ENCODE results near the gene DMRT2.

The DMRT2 gene

DNA sequence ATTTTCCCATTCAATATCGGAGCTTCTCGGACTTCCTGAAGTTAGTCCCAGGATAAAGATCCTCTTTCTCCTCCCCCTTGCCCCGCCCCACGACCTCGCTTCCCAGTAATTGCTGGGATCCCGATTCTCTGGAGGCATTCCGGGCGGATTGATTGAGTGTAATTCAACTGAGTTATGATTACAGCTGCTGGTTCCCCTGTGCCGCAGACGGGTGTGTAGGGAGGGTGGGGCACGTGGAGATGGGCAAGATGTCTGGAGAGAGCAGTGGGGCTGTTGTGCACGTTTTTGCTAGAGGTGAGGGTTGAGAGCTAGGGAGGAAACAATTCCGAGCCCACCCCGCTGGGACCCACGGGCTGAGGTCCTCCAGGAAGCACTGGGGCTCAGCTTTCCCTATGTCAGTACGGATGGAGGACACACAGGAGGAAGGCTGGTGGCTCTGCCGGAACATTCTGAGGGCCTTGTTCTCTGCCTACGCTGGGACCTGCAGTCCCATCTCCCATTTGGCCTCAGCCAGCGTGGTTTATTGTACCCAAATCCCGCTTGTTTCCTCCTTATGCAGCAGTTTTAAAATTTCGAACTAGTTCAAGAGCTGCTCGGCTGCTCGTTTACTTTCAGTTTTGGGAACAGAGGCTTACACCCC, 2.4 kb upstream of the DMRT2 start:
- no peak for DNase-seq

DNA sequence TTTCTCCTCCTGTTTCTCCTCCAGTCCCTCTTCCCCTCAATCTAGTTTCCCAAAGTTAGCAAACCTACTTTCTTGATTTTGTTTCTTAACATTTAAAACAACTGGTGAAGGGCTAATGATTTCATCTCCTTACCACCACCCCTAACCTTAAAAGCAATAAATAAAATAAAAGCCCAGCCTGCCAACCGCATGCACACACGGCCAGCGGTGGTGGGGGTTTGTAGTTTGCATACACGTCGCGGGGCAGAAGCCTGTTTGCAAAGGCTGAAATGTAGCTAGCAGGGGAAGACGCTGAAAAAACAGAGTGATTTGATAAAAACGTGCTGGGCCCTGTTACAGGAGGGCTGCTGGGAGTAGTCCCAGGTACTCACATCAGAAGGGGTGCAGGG, 1.9 kb upstream of the DMRT2 start:
- no peak for DNase-seq

DNA sequence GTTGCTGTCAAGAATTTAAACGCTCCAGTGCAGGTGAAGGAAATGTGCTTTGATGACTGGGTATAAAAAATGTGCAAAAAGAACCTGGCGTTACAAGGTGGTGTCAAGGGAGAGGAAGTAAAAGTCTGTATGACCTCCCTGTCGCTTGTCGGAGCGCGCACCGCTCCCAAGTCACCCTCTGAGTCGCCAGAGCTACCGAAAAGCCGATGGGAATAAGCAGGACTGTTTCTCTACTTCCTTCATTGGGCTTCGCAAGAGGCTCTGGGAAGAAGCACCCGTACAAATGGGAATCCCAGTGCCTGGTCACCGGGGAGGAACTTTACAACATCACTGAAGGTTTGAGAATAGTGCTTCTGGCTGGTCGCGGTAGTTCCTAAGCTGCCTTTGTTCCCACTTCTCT, 1.3 kb upstream of the DMRT2 start:
- DNase-seq = no peak

DNA sequence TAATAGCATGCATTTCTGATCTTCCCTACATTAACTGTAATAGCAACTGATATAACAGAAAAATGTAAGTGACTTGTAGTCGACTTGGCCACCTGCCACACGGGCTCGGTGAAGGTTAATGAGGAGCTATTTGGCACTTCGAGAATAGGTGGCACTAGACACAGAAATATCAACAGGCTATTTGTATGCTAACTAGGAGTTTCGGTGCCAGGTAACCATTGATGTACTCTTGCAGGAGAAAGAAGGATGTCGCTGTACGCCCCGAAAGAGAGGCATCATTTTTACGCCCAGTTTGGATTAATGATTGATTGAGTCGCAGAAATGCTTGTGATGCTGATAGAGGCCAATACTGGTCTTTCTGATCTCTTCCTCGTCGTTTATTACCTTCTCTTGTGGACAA, 516 bp upstream of the DMRT2 start:
- DNase-seq = no peak

DNA sequence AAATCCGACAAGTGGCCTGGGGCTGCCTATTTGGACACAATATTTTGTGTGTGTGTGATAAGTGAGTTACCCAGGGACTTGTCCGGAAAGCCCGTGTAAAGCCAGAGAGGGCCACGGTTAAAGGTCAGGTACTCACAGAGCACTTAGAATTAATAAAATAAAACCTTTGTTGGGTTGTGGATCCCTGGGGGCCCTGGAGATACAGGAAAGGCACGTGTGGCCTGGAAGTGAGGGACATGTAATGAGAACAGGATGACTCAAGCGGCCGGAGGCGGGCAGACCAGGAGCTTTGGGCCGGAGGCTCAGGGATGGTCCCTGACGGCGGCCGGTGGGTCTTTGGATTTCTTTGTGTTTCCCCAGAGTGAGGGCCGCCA, 1.0 kb downstream of the DMRT2 start:
- DNase-seq = no peak

DNA sequence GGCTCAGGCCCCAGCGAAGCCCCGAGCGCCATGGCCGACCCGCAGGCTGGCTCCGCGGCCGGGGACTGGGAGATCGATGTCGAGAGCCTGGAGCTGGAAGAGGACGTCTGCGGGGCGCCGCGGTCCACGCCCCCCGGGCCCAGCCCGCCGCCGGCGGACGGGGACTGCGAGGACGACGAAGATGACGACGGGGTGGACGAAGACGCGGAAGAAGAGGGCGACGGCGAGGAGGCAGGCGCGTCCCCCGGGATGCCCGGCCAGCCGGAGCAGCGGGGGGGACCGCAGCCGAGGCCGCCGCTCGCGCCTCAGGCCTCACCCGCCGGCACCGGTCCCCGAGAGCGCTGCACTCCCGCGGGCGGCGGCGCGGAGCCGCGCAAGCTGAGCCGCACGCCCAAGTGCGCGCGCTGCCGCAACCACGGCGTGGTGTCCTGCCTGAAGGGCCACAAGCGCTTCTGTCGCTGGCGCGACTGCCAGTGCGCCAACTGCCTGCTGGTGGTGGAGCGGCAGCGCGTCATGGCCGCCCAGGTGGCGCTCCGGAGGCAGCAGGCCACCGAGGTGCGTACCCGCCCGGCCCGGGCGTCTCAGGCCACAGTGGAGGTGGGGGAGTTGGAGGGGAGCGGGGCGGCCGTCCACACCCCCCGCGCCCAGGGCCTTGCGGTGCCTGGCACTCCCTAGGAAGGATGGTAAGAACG, 1.6 kb downstream of the DMRT2 start:
- no peak for DNase-seq

DNA sequence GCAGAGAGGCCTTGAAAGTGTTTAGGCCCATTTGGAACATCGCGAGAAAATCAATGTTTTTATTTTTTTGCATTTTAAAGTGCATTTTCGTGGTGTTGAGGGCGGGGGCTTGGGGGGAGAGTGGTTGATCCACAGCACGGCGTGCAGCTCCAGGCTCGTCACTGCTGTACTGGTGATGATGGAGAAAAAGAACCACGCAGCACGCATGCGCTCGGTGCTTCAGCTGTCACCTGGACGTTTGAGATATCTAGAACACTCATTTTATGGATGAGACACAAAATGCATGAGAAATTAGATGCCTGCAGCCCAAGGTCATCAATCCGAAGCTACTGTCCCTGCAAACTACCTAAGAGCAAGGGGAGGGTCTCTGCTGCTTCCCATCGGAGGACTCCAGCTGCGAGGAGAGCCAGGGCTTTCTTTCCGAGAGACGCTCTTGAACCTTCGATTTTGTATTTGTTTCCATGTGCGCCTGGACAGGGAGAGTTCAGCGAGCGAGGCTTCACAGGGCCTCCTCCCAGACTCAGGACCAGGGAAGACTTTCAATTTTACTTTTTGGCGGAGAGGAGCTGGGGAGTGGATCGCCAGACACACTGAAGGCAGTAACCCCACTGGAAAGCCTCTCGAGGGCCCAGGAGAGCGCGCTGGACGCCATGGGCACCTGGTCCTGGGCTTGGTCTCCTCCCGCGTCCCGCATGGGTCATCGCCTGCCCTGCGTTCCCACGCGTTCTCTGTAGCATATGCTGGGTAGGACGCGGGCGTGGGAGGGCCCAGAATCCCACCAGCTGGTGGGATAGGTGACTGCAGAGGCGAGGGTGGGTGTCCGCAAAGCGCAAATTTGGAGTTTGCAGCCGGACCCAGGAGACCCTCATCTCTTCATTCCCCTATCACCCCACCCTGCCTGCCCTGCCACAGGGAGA, 2.5 kb downstream of the DMRT2 start:
- no peak for DNase-seq

DNA sequence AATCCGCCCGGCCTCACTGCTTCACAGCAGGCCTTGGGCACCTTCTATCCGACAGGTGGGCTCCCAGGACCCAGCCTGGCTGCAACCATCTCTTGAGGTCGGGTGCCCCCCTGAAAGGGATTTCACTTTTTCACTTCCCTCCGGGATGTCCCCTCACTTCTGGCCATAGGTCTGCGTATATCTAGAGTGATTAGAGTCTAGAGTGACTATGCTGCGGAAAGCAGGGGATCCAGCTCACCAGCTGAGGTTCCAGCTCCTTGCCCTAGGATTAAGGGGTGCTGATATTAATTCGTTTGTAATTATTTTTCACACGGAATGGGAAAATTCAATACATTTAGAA, 3.1 kb downstream of the DMRT2 start:
- no peak for DNase-seq

DNA sequence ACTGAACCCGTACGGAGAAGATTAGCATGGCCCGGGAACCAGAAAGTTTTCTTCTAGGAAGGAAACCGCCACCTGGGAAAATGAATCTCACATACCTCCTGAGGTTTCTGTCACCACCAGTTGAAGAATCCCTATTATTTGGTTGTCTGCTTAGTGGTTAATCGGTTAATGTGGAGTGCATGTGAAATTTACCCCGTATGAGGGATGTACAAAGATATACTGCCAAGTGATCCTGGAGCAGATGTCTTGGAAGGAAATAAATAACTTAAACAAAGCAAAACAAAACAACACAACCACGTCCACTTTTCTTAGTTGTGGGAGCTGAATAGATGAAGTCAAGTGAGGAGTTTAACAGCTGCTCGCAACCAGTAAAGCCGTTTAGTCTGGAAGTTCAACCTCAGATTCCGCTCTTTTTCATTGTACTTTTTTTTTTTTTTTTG, 3.8 kb downstream of the DMRT2 start:
- DNase-seq = no peak

DNA sequence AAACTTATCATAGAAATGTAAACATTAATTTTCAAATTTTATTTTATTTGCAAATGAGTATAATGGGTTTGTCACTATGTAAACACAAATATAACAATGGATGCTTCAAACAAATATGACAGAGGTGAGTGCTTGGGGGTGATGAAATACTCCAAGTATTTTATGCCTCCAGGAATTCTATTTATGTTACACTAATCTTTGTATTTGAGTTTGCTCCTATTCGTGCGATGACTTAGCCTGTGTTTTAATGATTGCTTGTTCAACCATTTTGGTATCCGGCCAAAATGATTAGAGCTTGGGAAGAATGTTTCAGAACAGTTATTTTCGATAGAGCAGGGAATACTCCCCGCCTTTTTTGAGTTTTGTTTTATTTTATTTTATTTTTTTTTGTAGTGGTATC, 5.0 kb downstream of the DMRT2 start:
- DNase-seq = no peak

DNA sequence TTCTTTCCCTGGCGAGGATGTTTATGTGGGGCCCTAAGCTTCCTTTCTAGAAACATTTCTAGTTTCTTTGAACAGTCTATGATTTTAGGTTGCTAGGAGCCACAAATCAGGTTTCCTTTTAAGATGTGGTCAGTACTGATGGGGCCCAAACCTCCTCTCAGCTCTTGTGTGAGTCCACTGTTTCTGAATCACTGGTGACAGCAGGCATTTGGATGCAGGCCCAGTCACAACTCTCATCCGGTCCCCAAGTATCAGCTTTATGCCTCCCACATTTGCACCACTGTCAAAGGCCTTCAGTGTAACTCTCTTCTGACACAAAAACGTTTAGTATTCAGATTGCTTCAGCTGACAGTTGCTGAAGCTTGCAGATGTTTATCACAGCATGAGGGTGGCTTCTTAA, 7.8 kb downstream of the DMRT2 start:
- DNase-seq = no peak

DNA sequence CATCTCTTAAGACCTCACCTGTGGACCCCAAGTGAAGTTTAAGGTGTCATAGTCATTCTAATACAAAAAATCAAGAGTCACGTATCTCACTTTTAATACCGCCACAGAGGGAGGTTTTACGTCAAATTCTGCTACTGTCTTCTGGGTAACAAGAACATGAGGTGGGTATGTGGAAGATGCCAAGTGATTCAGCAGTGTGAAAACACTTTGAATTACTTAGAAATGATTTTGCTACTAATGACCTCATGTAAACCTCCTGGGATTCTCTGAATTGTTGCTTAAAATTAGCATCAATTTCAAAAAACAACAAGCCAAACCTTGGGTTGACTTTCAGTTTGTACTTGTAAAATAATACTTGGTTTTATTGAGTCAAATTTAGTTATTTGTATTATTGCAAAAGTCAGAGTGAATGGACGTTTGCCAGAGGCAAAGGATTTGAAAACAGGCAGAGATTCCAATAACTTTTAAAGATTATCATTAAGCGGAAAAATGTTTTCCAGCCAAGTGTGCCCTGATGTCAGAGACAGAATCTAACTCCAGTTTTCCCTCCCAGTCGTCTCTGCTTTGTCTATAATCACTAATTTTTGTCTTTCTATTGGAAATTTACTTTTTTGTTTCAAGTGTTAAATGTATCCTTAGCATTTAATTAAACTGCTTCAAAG, 8.8 kb downstream of the DMRT2 start:
- no peak for DNase-seq

DNA sequence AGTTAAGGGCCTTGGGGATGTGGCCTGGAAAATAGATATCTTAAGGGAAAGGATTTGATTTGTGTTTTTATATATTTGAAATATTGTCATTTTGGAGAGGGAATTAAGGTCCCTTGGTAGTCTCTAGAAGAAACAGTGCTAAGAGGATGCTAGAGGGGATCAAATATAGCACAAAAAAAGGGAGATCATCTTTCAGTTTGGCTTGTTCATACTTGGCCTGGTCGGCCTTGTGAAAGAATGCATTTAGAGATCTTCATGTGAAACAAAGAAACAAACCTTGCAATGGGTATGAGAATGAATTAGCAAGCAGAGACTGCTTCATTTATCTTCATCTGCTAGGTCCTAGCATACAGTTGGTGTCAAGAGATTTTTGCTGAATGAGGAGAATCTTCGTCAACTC, 15.0 kb downstream of the DMRT2 start:
- no peak for DNase-seq

DNA sequence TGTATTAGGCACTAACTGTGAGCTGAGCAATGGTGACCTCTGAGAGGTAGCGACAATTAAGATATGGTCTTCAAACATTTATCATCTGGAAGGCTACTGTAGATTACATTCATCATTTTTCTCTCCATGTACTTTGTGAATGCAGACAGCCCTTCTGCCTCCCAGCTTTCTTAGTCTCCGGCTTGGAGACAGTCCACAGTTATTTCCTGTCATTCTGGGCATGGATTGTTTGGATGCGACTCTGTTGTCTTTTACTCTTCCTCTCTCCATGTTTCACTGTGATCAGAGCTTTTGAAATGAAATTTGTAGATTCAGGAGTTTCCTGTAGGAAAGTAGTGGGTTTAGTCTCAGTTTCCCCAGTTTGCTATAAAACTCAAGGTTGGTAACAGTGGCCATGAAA, 20.5 kb downstream of the DMRT2 start:
- no peak for DNase-seq

DNA sequence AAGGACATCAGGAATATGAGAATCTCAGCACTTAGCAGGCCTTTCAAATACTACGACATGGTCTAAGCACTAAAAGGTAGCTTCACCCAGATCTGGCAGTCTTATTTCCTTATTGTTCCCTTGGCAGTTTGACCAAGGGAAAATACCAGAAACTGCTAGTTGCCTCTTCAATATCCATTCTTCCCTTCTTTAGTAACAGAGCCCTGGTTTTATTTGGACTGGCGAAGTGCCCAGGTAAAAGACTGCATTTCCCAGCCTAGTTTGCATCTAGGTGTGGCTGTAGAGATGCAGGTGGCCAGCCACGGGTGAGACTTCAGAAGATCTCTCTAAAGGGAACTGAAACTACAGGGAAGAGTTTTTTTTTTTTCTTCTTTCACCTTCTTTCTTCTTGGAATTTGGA, 21.6 kb downstream of the DMRT2 start:
- no peak for DNase-seq

DNA sequence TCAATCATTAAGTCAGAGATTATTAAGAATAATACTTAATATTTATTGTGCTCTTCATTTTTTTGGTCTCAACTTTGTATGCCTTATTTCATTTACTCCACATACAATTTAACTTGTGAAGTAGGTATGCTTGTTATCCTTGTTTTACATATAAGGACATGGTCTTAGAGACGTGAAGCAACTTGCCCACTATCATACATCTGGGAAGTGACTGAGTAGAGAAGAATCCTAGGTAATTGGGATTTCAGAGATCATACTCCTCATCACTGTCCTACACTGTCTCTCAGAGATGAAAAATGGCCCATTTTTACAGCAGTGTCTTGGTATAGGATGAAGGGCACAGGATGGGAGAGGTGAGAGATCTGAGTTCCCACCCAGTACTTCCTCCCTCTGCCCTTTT, 23.3 kb downstream of the DMRT2 start:
- DNase-seq = no peak

DNA sequence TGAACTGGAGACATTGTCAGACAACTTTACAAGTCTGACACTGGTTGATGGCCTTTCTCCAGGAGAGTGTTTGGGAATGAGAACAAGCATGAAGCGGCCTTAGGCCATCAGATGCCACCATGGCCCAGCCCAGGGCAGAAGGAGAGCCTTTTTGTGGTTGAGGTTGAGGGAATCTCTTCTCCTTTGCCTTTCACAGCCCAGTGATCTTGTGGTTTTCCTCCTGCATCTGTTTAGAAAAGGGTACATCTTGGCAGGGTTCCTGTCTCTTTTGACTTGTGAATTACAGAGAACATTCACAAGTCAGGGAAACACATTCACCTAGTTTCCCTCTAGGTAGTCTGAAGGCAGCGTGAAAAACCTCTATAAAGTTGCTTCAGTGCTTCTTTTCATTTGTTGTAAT, 27.5 kb downstream of the DMRT2 start:
- no peak for DNase-seq

DNA sequence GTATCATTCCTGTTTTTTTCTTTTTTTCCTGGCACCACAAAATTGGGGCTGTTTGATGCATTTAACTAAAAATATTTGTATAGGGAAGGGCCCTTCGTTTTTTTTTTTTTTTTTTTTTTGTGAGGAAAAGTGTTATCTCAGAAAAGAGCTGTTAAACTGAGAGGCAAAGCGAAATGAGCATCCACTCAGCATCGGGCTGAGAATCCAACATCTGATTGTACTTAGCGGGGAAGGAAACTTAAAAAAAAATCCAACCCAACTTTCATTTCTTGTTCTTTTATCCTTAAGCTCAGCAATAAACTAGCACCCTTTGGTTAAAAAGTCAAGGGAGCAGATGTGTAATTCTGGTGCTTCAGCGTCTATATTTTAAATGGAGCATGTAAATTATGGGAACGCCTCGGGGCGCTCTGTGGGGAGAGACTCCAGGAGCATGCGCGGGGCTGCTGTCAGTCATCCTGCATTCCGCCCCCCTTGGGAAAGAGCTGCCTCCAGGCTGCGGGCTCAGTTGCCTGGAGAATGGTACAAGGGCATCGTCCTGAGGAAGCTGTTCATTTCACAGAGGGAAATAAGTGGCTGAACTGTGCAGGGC, 33.3 kb downstream of the DMRT2 start:
- no peak for DNase-seq

DNA sequence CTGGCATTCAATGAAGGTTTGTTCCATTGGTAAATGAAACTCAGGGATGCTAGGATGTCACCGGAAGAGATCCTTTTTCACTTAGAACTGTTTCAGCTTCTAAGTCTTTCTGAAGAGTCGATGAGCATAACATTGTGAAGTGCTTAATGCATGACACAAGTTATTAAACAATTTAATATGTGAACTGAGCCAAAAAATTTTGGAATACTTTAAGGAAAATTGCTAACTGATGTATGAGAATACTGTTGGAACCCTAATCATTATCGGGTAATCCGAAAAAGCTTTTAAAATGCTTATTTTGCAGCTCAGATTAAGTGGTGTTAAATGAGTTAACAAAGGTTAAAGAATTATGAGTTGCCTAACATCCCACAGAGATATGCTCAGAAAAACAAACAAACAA, 34.9 kb downstream of the DMRT2 start:
- no peak for DNase-seq

DNA sequence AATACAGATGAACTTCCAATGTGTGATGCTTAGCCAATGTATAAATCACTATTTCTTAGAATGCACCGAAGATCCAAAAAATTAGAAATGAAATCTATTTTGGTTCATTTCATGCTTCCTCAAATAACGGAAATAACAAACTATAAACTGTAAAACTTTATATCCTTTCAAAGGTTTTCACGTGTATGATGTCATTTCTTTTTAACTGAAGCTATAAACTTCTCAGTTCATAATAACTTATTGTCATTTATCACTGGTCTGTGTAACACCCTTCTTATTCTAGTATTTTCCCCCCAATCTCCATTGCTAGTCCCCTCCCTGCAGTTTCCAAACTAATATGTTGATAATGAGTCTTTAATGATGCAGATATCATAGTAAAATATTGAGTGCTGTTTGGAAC, 36.4 kb downstream of the DMRT2 start:
- no peak for DNase-seq

DNA sequence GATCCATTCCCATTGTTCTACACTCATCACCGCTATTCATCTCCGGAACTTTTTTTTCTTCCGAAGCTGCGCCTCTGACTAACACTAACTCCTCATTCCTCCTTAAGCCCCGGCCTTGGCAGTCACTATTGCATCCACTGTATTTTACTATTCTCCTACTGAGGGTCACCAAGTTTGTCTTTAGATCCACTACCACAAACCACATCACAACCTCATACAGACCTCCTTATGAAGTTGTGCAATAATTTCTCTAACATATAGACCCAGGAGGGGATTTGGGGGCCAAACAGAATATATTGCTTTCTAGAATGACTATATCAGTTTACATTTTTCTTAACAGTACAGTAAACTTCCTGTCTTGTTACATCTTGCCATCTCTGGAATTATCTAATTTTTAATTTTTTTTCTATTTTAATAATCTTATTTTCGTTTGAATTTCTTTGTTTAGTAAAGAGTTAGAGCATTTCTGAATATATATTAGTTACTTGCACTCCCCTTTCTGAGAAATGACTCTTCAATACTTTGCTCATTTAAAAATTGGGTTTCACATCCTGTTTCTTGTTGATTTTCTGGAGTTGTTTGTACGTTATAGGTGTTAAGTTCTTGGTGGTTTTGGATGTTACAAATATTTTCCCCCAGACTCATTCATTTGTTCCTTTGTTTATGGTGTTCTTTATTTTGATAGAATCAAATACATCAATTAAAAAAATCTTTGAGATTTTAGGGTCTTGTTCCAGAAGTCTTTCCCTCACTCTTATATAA, 37.1 kb downstream of the DMRT2 start:
- no peak for DNase-seq

DNA sequence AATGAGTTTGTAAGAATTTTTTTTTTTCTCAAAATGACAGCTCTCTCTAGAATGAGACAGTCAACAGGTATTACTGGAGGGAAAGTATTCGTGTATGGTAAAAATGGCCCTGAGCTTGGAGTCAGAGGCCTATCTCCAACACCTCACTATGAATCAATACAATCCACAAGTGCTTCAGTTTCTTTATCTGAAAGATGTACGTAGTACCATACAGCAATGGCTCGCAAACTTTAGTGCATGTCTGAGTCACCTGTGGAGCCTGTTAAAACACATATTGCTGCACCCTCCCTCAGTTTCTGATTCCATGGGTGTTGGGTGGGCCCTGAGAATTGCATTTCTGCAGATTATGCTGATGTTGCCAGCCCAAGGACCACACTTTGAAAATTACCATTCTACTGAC, 44.6 kb downstream of the DMRT2 start:
- no peak for DNase-seq
